ENCODE results near the gene FAAP24.

The FAAP24 gene

GRCh38 chr19:32930567-32930966 lies 41.5 kb upstream of the FAAP24 start:
- no peaks in the 10 kb centered on the region; the same call in 1 of the 2 replicates for H4K20me1 ChIP-seq (ENCODE audit: control insufficient read depth, insufficient read depth, low read depth, low read length)
- no peaks in the 10 kb centered on the region for H3K27me3 ChIP-seq (ENCODE audit: control insufficient read depth, low read length)
- H3K9me2 ChIP-seq (replicated peaks; ENCODE audit: control insufficient read depth, low read length), result no peaks in the 10 kb centered on the region
- H3K4me2 ChIP-seq (ENCODE audit: low read length), result no peak overlapping the region
- no peaks in the 10 kb centered on the region for H3K79me2 ChIP-seq (ENCODE audit: control insufficient read depth, low read length)
- H3K4me3 ChIP-seq (ENCODE audit: low read length), result no peak overlapping the region
- no peaks in the 10 kb centered on the region for H3K36me3 ChIP-seq (ENCODE audit: control insufficient read depth, low read length)
- TF ChIP-seq EZH2phosphoT487 (IDR thresholded peaks at IDR 0.05; ENCODE audit: borderline replicate concordance, low read length), result no peak
- TF ChIP-seq CTCF (IDR thresholded peaks at IDR 0.05; ENCODE audit: low read depth, low read length, poor library complexity, severe bottlenecking), result no peak
- H3K4me1 ChIP-seq (ENCODE audit: control insufficient read depth, low read length), result no peaks in the 10 kb centered on the region
- no peaks in the 10 kb centered on the region for H3F3A ChIP-seq (ENCODE audit: control insufficient read depth, insufficient read depth)
- no peaks in the 10 kb centered on the region for H3K9me3 ChIP-seq (ENCODE audit: control insufficient read depth, insufficient read depth, low read length)
- H3K27ac ChIP-seq (ENCODE audit: low read depth, low read length), result no peak overlapping the region

- no peaks in the 10 kb centered on the region for H3K36me3 ChIP-seq (ENCODE audit: control insufficient read depth, low read length)
- H4K20me1 ChIP-seq (ENCODE audit: control insufficient read depth, insufficient read depth, low read depth, low read length), result no peaks in the 10 kb centered on the region; the same call in 1 of the 2 replicates
- no peak overlapping the region for H3K27ac ChIP-seq (ENCODE audit: low read depth, low read length)
- no peaks in the 10 kb centered on the region for H3K4me1 ChIP-seq (ENCODE audit: control insufficient read depth, low read length)
- no peak overlapping the region for H3K4me2 ChIP-seq (ENCODE audit: low read length)
- H3K27me3 ChIP-seq (ENCODE audit: control insufficient read depth, low read length), result no peaks in the 10 kb centered on the region
- no peaks in the 10 kb centered on the region for H3K9me2 ChIP-seq (replicated peaks; ENCODE audit: control insufficient read depth, low read length)
- TF ChIP-seq EZH2phosphoT487 (IDR thresholded peaks at IDR 0.05; ENCODE audit: borderline replicate concordance, low read length) (no peak), CTCF (IDR thresholded peaks at IDR 0.05; ENCODE audit: low read depth, low read length, poor library complexity, severe bottlenecking) (no peak)
- H3K9me3 ChIP-seq (ENCODE audit: control insufficient read depth, insufficient read depth, low read length), result no peaks in the 10 kb centered on the region
- H3K4me3 ChIP-seq (ENCODE audit: low read length), result no peak overlapping the region
- no peaks in the 10 kb centered on the region for H3F3A ChIP-seq (ENCODE audit: control insufficient read depth, insufficient read depth)
- no peaks in the 10 kb centered on the region for H3K79me2 ChIP-seq (ENCODE audit: control insufficient read depth, low read length)
Observed at GRCh38 chr19:32933571-32933970, 38.5 kb upstream of the FAAP24 start.

- Histone ChIP-seq H3K79me2 (ENCODE audit: control insufficient read depth, low read length) (no peaks in the 10 kb centered on the region), H3F3A (ENCODE audit: control insufficient read depth, insufficient read depth) (no peaks in the 10 kb centered on the region), H3K27ac (ENCODE audit: low read depth, low read length) (no peak overlapping the region), H3K9me3 (ENCODE audit: control insufficient read depth, insufficient read depth, low read length) (no peaks in the 10 kb centered on the region), H3K4me2 (ENCODE audit: low read length) (no peak overlapping the region), H4K20me1 (ENCODE audit: control insufficient read depth, insufficient read depth, low read depth, low read length) (no peaks in the 10 kb centered on the region; the same call in 1 of the 2 replicates), H3K36me3 (ENCODE audit: control insufficient read depth, low read length) (no peaks in the 10 kb centered on the region), H3K9me2 (replicated peaks; ENCODE audit: control insufficient read depth, low read length) (no peaks in the 10 kb centered on the region), H3K27me3 (ENCODE audit: control insufficient read depth, low read length) (no peaks in the 10 kb centered on the region), H3K4me3 (ENCODE audit: low read length) (no peak overlapping the region), H3K4me1 (ENCODE audit: control insufficient read depth, low read length) (no peaks in the 10 kb centered on the region)
- TF ChIP-seq EZH2phosphoT487 (IDR thresholded peaks at IDR 0.05; ENCODE audit: borderline replicate concordance, low read length) (no peak), CTCF (IDR thresholded peaks at IDR 0.05; ENCODE audit: low read depth, low read length, poor library complexity, severe bottlenecking) (no peak)
Observed at GRCh38 chr19:32935629-32936028, 36.4 kb upstream of the FAAP24 start.
